HG03135 (cell line): ENCODE data around the gene KIF7.
A peak's percentile ranks its signal among the peaks of the same experiment; 100 is the strongest.
"Not testable (repeated sequence)": the region's sequence is repeated elsewhere in the genome, so short reads cannot be mapped to it uniquely, and the experiment has no call there.

Source experiments
- ATAC-seq: cut with Tn5 transposase; IDR thresholded peaks from one replicate; pipeline ENCODE4 v1.9.1; 2021; ENCODE audit warnings: mild to moderate bottlenecking, moderate library complexity; ENCODE audit not compliant: unreplicated experiment

Gene KIF7

GRCh38 chr15:89654847-89655805, at the start of gene KIF7:
TSS of gene KIF7 (minus strand) at chr15:89655467. CDS start at chr15:89652930, 2,537 bp downstream.
- no peak for ATAC-seq

- no peak for ATAC-seq
These were observed 49.1 kb upstream of the KIF7 start for GRCh38 chr15:89704411-89704810.

GRCh38 chr15:89695198-89695597, 39.9 kb upstream of the KIF7 start:
- no peak for ATAC-seq

GRCh38 chr15:89693696-89694095, 38.4 kb upstream of the KIF7 start:
- ATAC-seq = no peak

GRCh38 chr15:89693091-89693490, 37.8 kb upstream of the KIF7 start:
- no peak for ATAC-seq

- peak; percentile 94 for ATAC-seq
These were observed 35.3 kb upstream of the KIF7 start, which contains the start of the genes PEX11A and WDR93 for GRCh38 chr15:89690276-89691218. TSS of gene PEX11A (minus strand) at chr15:89690754. CDS start at chr15:89690632, 122 bp downstream. TSS of gene WDR93 (plus strand) at chr15:89690811. CDS start at chr15:89701747, 10,936 bp downstream.

- ATAC-seq = not testable (repeated sequence)
These were observed 34.6 kb upstream of the KIF7 start for GRCh38 chr15:89689930-89690275.

- no peak for ATAC-seq
These were observed 31.3 kb upstream of the KIF7 start for GRCh38 chr15:89686522-89686921.

- ATAC-seq = no peak
These were observed 30.7 kb upstream of the KIF7 start for GRCh38 chr15:89685995-89686394.

GRCh38 chr15:89681146-89681545, 25.9 kb upstream of the KIF7 start:
- no peak for ATAC-seq

- ATAC-seq = no peak
These were observed 25.1 kb upstream of the KIF7 start for GRCh38 chr15:89680282-89680873.

GRCh38 chr15:89679212-89679611, 23.9 kb upstream of the KIF7 start, which contains the start of gene PLIN1:
TSS of gene PLIN1 (minus strand) at chr15:89679367. CDS start at chr15:89677489, 1,878 bp downstream.
- ATAC-seq = no peak

- ATAC-seq = no peak
These were observed 22.1 kb upstream of the KIF7 start for GRCh38 chr15:89677381-89677780.

- ATAC-seq = no peak
These were observed 20.3 kb upstream of the KIF7 start for GRCh38 chr15:89675606-89676005.

- no peak for ATAC-seq
These were observed 19.3 kb upstream of the KIF7 start for GRCh38 chr15:89674526-89674925.

GRCh38 chr15:89673165-89673512, 17.9 kb upstream of the KIF7 start:
- ATAC-seq = no peak

GRCh38 chr15:89672221-89673164, 17.2 kb upstream of the KIF7 start:
- no peak for ATAC-seq

- no peak for ATAC-seq
These were observed 16.4 kb upstream of the KIF7 start for GRCh38 chr15:89671687-89672086.

- no peak for ATAC-seq
These were observed 15.8 kb upstream of the KIF7 start for GRCh38 chr15:89670971-89671560.
